H1 (cell line): ENCODE measurements around the gene RABGAP1. TPM values are rescaled to one million over a fixed set of nuclear protein-coding genes. Genes with fewer than 3 reads are reported as not detected.

Source experiments
- CHD7 ChIP-seq: fragments of 300-600 bp; sonication (generic); IDR thresholded peaks from 2 replicates; pipeline ENCODE4 v1.7.1; 2012; ENCODE audit warnings: low read length, moderate library complexity, mild to moderate bottlenecking, inconsistent platforms; ENCODE audit not compliant: insufficient replicate concordance
- polyA plus RNA-seq, 7 experiments: library from polyadenylated mRNA; depleted of rRNA in 3 of 7; stranded (reverse) in 5 of 7; unstranded in 2 of 7; fragments of >200 nt in 5 of 7; fragments of 200-250 nt in 2 of 7; gene quantifications; 1 replicate in 5 of 7; 2 replicates in 1 of 7; 4 replicates in 1 of 7; pipeline versions ENCODE4 v1.2.1 to v1.2.3, GENCODE V29; 2011 to 2013; ENCODE audit warnings: missing spikeins in 2 of 7, mixed read lengths in 2 of 7
- total RNA-seq: library from RNA; stranded (reverse); fragmentation: NEBNext Ultra II Directional; extraction: Animal tissue kit (Norgen Biotek cat#: 25700); gene quantifications from 2 replicates; pipeline ENCODE4 v1.2.1, GENCODE V29; 2021

The RABGAP1 gene
- total and polyA plus RNA-seq, 2 of the 8 experiments (the other 6 are each of a cell fraction or from before 2014, with no cell fraction given): 15.7 to 38.3 TPM

GRCh38 chr9:123150708-123151503, 210.1 kb downstream of the RABGAP1 start (continued):
- no peak for TF ChIP-seq CHD7
- TF ChIP-seq, all 59 proteins: peak for 0
